Uterus (tissue), 4 donors: Measurements from ENCODE around the gene SPP1. TPM values are rescaled to one million over a fixed set of nuclear protein-coding genes. Genes with fewer than 3 reads are reported as not detected.

ENCODE experiments used
- DNase-seq, 2 donors: peaks; one replicate each; pipeline ENCODE4 v3.0.0-alpha.2; 2019 to 2020
- H3K27ac ChIP-seq, 2 donors: fragments of 200-600 bp; sonication (generic); 1 replicate in 1 of 2; 2 replicates in 1 of 2; pipeline ENCODE4 v1.5.1; 2016 to 2018
- H3K27me3 ChIP-seq, 2 donors: fragments of 200-600 bp; sonication (generic); one replicate each; pipeline ENCODE4 v1.5.1; 2018 to 2019; ENCODE audit warnings: control low read depth in 1 of 2
- H3K36me3 ChIP-seq, 2 donors: fragments of 200-600 bp; sonication (generic); one replicate each; pipeline ENCODE4 v1.5.1; 2019; ENCODE audit warnings: control low read depth in 1 of 2
- H3K4me1 ChIP-seq, 2 donors: fragments of 200-600 bp; sonication (generic); one replicate each; pipeline ENCODE4 v1.5.1; 2018 to 2019; ENCODE audit warnings: control low read depth in 1 of 2
- H3K4me3 ChIP-seq, 2 donors: fragments of 200-600 bp; sonication (generic); 1 replicate in 1 of 2; 2 replicates in 1 of 2; pipeline ENCODE4 v1.5.1; 2018 to 2019; ENCODE audit warnings: mild to moderate bottlenecking in 1 of 2
- H3K9me3 ChIP-seq, 2 donors: fragments of 200-600 bp; sonication (generic); one replicate each; pipeline ENCODE4 v1.5.1; 2019; ENCODE audit warnings: control low read depth in 1 of 2
- CTCF ChIP-seq, 4 experiments: fragments of 200-600 bp in 2 of 4; fragments of 450-650 bp in 2 of 4; sonication (generic) in 2 of 4; IDR thresholded peaks; one replicate each; pipeline ENCODE4 v1.5.1; 2016 to 2019; ENCODE audit warnings: antibody characterized with exemption in 4 of 4, mild to moderate bottlenecking in 2 of 4, moderate library complexity in 1 of 4
- POLR2A ChIP-seq, 2 donors: fragments of 450-650 bp; IDR thresholded peaks; one replicate each; pipeline ENCODE4 v1.6.1; 2016; ENCODE audit warnings: antibody characterized with exemption in 2 of 2, mild to moderate bottlenecking in 1 of 2, moderate library complexity in 1 of 2
- intact Hi-C: fragments of 100-400 bp; cut with DNase I; formaldehyde crosslinking; loops from one replicate; pipeline ENCODE4 v1.15.1; 2023; ENCODE audit warnings: low total_unique reads
- total RNA-seq, 4 donors: library from RNA; depleted of rRNA in 3 of 4; stranded (reverse); fragments of >200 nt in 3 of 4; gene quantifications; one replicate each; pipeline versions ENCODE4 v1.1.0 to v1.2.4, GENCODE V29; 2014 to 2023
- donor health status: DM: yes; HTN: yes; CAD: no.

SPP1 gene
- total RNA-seq, 4 donors from 2014 or later = 10.1 to 98.6 TPM; not detected in 2

- no peak for DNase-seq
- no peaks in the 10 kb centered on the region for H3K36me3 ChIP-seq
- peak overlapping the region in 1 of 2 donors; percentile 12 for H3K4me3 ChIP-seq
- TF ChIP-seq CTCF (IDR thresholded peaks at IDR 0.05) = no peak
- TF ChIP-seq POLR2A (IDR thresholded peaks at IDR 0.05) = no peak
- no peaks in the 10 kb centered on the region for H3K9me3 ChIP-seq
- H3K4me1 ChIP-seq = peaks cover 5 to 27% of the 10 kb centered on the region in 2 donors
- H3K27ac ChIP-seq = peak overlapping the region; percentile 97 to 99
- H3K27me3 ChIP-seq = no peaks in the 10 kb centered on the region
- intact Hi-C loops = no loop called here
These were observed 37.1 kb downstream of the SPP1 start for GRCh38 chr4:88012647-88013046.

GRCh38 chr4:88014386-88014905 is 38.9 kb downstream of the SPP1 start:
- Histone ChIP-seq H3K27ac (peak overlapping the region; percentile 97 to 99), H3K4me3 (no peak overlapping the region), H3K36me3 (no peaks in the 10 kb centered on the region), H3K27me3 (no peaks in the 10 kb centered on the region), H3K9me3 (no peaks in the 10 kb centered on the region), H3K4me1 (peaks cover 5 to 37% of the 10 kb centered on the region in 2 donors)
- intact Hi-C loops = no loop called here
- DNase-seq = no peak
- TF ChIP-seq CTCF (IDR thresholded peaks at IDR 0.05) = no peak
- no peak for TF ChIP-seq POLR2A (IDR thresholded peaks at IDR 0.05)

- no peak overlapping the region for H3K4me3 ChIP-seq
- H3K27ac ChIP-seq = peak overlapping the region; percentile 97 to 99
- intact Hi-C loops = no loop called here
These were observed 40.3 kb downstream of the SPP1 start for GRCh38 chr4:88015659-88016295.

GRCh38 chr4:88017516-88018297 is 42.2 kb downstream of the SPP1 start:
- Histone ChIP-seq H3K36me3 (no peaks in the 10 kb centered on the region), H3K27me3 (no peaks in the 10 kb centered on the region), H3K4me1 (peaks cover 5 to 36% of the 10 kb centered on the region in 2 donors), H3K4me3 (peak overlapping the region in 1 of 2 donors; percentile 4), H3K9me3 (no peaks in the 10 kb centered on the region), H3K27ac (peak overlapping the region; percentile 97 to 99)
- TF ChIP-seq POLR2A (IDR thresholded peaks at IDR 0.05) = peak in 1 of 2 donors; percentile 15
- no peak for TF ChIP-seq CTCF (IDR thresholded peaks at IDR 0.05)
- intact Hi-C loops = no loop called here
- peak in 1 of 2 donors; percentile 78 for DNase-seq

More at GRCh38 chr4:88015659-88016295, 40.3 kb downstream of the SPP1 start:
- DNase-seq = no peak
- Histone ChIP-seq H3K9me3 (no peaks in the 10 kb centered on the region), H3K36me3 (no peaks in the 10 kb centered on the region), H3K4me1 (peaks cover 5 to 40% of the 10 kb centered on the region in 2 donors), H3K27me3 (no peaks in the 10 kb centered on the region)
- no peak for TF ChIP-seq CTCF (IDR thresholded peaks at IDR 0.05)
- TF ChIP-seq POLR2A (IDR thresholded peaks at IDR 0.05) = no peak

- Histone ChIP-seq H3K9me3 (no peaks in the 10 kb centered on the region), H3K36me3 (no peaks in the 10 kb centered on the region), H3K27ac (peak overlapping the region; percentile 97 to 99), H3K27me3 (no peaks in the 10 kb centered on the region), H3K4me3 (peak overlapping the region in 1 of 2 donors; percentile 4), H3K4me1 (peaks cover 5 to 29% of the 10 kb centered on the region in 2 donors)
- DNase-seq = peak; percentile 61 to 70
- intact Hi-C loops = no loop called here
- no peak for TF ChIP-seq POLR2A (IDR thresholded peaks at IDR 0.05)
- TF ChIP-seq CTCF (IDR thresholded peaks at IDR 0.05) = no peak
These were observed 43.0 kb downstream of the SPP1 start for GRCh38 chr4:88018466-88018865.
